K562 (cell line): Measurements from ENCODE around the gene CTNNBL1. TPM values are rescaled to one million over a fixed set of nuclear protein-coding genes. Genes with fewer than 3 reads are reported as not detected.

Experiments used
- ARHGAP35 ChIP-seq: fragments of 450-650 bp; IDR thresholded peaks from 2 replicates; pipeline ENCODE4 v1.6.1; 2018; ENCODE audit not compliant: partially characterized antibody
- ATF1 ChIP-seq, 2 experiments: fragments of 450-650 bp in 1 of 2; IDR thresholded peaks; 2 replicates each; pipeline ENCODE4 v1.6.1; 2016; ENCODE audit warnings: missing compliant biosample characterization in 1 of 2, missing genetic modification characterization in 1 of 2
- CEBPB ChIP-seq: fragments of 450-650 bp; IDR thresholded peaks from 2 replicates; pipeline ENCODE4 v1.6.1; 2016; ENCODE audit warnings: missing genetic modification characterization, missing compliant biosample characterization
- CEBPG ChIP-seq, 3 experiments: fragments of 200-800 bp in 1 of 3; sonication (Bioruptor generic) in 1 of 3; sonication (generic) in 1 of 3; formaldehyde crosslinking in 1 of 3; IDR thresholded peaks in 2 of 3; conservative IDR thresholded peaks in 1 of 3; 2 replicates each; pipeline versions ENCODE4 v1.6.1 to v1.8.0; 2016 to 2022; ENCODE audit warnings: missing compliant biosample characterization in 2 of 3, missing genetic modification characterization in 2 of 3, mild to moderate bottlenecking in 1 of 3, missing genetic modification reagents in 1 of 3
- FOXJ3 ChIP-seq: sonication (generic); formaldehyde crosslinking; IDR thresholded peaks from 2 replicates; pipeline ENCODE4 v1.4.0; 2020; ENCODE audit warnings: mild to moderate bottlenecking, missing genetic modification reagents
- HDAC6 ChIP-seq: IDR thresholded peaks from 2 replicates; pipeline ENCODE4 v1.6.1; 2012; ENCODE audit warnings: low read depth, mild to moderate bottlenecking, control low read depth, inconsistent platforms, low read length, moderate library complexity
- KLF13 ChIP-seq: fragments of 450-650 bp; IDR thresholded peaks from 2 replicates; pipeline ENCODE4 v1.6.1; 2016; ENCODE audit warnings: missing genetic modification characterization, low read depth, mild to moderate bottlenecking, missing compliant biosample characterization, moderate library complexity, borderline replicate concordance
- RAD51 ChIP-seq: fragments of 450-650 bp; IDR thresholded peaks from 2 replicates; pipeline ENCODE4 v1.7.1; 2016; ENCODE audit warnings: low read depth, mild to moderate bottlenecking, borderline replicate concordance
- RUNX1 ChIP-seq: sonication (generic); IDR thresholded peaks from 2 replicates; pipeline ENCODE4 v1.6.1; 2016; ENCODE audit warnings: antibody characterized with exemption, low read depth
- ZNF586 ChIP-seq: fragments of 450-650 bp; formaldehyde crosslinking; conservative IDR thresholded peaks from 2 replicates; pipeline ENCODE4 v1.4.0; 2020; ENCODE audit warnings: mild to moderate bottlenecking, moderate library complexity
- polyA plus RNA-seq, 8 experiments: library from polyadenylated mRNA; depleted of rRNA in 4 of 8; stranded (reverse) in 5 of 8; unstranded in 3 of 8; fragments of >200 nt; fragmentation: Nextera tagmentation in 2 of 8; fragmentation: Illumina TruSeq in 1 of 8; extraction: Ambion mirVana in 2 of 8; extraction: Trizol in 1 of 8; gene quantifications; 2 replicates each; pipeline versions ENCODE4 v1.2.1 to v1.2.3, GENCODE V29; 2011 to 2014; ENCODE audit warnings: inconsistent platforms in 1 of 8, missing spikeins in 1 of 8
- total RNA-seq, 7 experiments: library from RNA; depleted of rRNA in 6 of 7; stranded (reverse); fragments of >200 nt in 6 of 7; fragmentation: Illumina TruSeq in 2 of 7; extraction: Trizol in 2 of 7; gene quantifications; 2 replicates each; pipeline versions ENCODE4 v1.2.1 to v1.2.3, GENCODE V29; 2011 to 2021; ENCODE audit warnings: low replicate concordance in 1 of 7
- TF ChIP-seq, protein P1 (sequence below): fragments of 450-650 bp; IDR thresholded peaks from 2 replicates; pipeline ENCODE4 v1.7.0; 2016; ENCODE audit warnings: borderline replicate concordance
- TF ChIP-seq, protein P2 (sequence below): fragments of 450-650 bp; IDR thresholded peaks from one replicate; pipeline ENCODE4 v1.6.1; 2018; ENCODE audit warnings: mild to moderate bottlenecking, moderate library complexity; ENCODE audit not compliant: partially characterized antibody
- TF ChIP-seq, protein P3 (sequence below): fragments of 450-650 bp; IDR thresholded peaks from 2 replicates; pipeline ENCODE4 v1.6.1; 2017; ENCODE audit warnings: antibody characterized with exemption
- TF ChIP-seq, protein P4 (sequence below): IDR thresholded peaks from 2 replicates; pipeline ENCODE4 v1.6.1; 2012; ENCODE audit warnings: low read depth, low read length, improper control_type of control experiment, borderline replicate concordance
- TF ChIP-seq, protein P5 (sequence below): fragments of 450-650 bp; IDR thresholded peaks from 2 replicates; pipeline ENCODE4 v1.6.1; 2016; ENCODE audit warnings: missing biosample characterization, missing genetic modification characterization

CTNNBL1 gene
- total and polyA plus RNA-seq, 9 of the 15 experiments (the other 6 are each of a cell fraction or from before 2014, with no cell fraction given) = 32.4 to 85.6 (median 43.6) TPM

DNA sequence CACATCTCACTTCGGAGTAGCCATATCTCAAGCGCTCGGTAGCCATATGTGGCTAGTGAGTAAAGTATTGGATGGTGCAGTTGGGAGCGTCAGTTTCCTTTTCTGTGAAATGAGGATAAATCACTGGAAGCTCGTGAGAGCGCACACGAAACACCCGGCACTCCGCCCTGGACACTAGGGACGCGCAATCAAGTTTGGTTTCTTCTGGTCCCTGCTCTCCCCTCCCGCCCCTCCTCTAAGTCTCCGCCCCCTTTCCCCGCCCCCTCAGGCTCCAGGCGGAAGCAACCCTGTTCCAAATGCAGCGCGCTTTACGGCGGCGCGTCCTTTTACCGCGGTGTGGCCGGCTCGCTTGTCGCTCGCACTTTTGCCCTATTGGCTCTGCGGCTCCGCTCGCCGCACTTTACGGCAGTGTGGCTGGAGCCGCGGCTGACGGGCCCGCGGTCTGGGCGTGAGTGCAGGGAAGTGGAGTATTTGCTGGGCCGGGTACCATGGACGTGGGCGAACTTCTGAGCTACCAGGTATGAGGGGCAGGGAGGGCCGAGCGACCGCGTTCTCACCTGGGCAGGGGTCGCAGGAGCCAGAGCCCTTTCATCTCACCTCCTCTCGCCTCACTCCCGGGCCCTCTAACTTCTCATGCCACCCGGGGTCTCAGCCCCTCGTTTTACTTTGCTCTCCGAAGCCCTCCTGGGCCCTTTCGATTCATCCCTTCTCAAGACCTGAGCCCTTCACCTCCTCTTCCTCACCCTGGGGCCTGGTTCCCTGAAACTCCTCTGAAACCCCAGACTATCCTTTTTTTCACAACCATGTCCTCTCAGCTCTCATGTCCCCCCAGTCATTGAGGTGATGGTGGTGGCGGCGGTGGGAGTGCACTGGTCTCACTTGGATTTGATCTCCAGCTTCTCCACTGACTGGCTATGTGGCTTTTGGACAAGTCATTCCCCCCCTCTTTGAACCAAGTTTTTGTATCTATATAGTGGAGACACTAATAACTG lies at the start of gene CTNNBL1 (continued):
- no peak for TF ChIP-seq CEBPB (tag)
- no peak for TF ChIP-seq ARHGAP35
- TF ChIP-seq, protein P1, sequence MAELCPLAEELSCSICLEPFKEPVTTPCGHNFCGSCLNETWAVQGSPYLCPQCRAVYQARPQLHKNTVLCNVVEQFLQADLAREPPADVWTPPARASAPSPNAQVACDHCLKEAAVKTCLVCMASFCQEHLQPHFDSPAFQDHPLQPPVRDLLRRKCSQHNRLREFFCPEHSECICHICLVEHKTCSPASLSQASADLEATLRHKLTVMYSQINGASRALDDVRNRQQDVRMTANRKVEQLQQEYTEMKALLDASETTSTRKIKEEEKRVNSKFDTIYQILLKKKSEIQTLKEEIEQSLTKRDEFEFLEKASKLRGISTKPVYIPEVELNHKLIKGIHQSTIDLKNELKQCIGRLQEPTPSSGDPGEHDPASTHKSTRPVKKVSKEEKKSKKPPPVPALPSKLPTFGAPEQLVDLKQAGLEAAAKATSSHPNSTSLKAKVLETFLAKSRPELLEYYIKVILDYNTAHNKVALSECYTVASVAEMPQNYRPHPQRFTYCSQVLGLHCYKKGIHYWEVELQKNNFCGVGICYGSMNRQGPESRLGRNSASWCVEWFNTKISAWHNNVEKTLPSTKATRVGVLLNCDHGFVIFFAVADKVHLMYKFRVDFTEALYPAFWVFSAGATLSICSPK = no peak
- no peak for TF ChIP-seq RUNX1
- TF ChIP-seq ATF1 (CRISPR knock-in tag; IDR thresholded peaks at IDR 0.05) = no peak
- TF ChIP-seq ATF1 (tag; IDR thresholded peaks at IDR 0.05) = peak; percentile 47
- TF ChIP-seq ZNF586 = no peak
- TF ChIP-seq, protein P2, sequence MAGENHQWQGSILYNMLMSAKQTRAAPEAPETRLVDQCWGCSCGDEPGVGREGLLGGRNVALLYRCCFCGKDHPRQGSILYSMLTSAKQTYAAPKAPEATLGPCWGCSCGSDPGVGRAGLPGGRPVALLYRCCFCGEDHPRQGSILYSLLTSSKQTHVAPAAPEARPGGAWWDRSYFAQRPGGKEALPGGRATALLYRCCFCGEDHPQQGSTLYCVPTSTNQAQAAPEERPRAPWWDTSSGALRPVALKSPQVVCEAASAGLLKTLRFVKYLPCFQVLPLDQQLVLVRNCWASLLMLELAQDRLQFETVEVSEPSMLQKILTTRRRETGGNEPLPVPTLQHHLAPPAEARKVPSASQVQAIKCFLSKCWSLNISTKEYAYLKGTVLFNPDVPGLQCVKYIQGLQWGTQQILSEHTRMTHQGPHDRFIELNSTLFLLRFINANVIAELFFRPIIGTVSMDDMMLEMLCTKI = no peak
- TF ChIP-seq HDAC6 = no peak
- TF ChIP-seq, protein P3, sequence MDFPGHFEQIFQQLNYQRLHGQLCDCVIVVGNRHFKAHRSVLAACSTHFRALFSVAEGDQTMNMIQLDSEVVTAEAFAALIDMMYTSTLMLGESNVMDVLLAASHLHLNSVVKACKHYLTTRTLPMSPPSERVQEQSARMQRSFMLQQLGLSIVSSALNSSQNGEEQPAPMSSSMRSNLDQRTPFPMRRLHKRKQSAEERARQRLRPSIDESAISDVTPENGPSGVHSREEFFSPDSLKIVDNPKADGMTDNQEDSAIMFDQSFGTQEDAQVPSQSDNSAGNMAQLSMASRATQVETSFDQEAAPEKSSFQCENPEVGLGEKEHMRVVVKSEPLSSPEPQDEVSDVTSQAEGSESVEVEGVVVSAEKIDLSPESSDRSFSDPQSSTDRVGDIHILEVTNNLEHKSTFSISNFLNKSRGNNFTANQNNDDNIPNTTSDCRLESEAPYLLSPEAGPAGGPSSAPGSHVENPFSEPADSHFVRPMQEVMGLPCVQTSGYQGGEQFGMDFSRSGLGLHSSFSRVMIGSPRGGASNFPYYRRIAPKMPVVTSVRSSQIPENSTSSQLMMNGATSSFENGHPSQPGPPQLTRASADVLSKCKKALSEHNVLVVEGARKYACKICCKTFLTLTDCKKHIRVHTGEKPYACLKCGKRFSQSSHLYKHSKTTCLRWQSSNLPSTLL = no peak
- TF ChIP-seq, protein P4, sequence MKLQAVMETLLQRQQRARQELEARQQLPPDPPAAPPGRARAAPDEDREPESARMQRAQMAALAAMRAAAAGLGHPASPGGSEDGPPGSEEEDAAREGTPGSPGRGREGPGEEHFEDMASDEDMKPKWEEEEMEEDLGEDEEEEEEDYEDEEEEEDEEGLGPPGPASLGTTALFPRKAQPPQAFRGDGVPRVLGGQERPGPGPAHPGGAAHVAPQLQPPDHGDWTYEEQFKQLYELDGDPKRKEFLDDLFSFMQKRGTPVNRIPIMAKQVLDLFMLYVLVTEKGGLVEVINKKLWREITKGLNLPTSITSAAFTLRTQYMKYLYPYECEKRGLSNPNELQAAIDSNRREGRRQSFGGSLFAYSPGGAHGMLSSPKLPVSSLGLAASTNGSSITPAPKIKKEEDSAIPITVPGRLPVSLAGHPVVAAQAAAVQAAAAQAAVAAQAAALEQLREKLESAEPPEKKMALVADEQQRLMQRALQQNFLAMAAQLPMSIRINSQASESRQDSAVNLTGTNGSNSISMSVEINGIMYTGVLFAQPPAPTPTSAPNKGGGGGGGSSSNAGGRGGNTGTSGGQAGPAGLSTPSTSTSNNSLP = no peak
- TF ChIP-seq, protein P5, sequence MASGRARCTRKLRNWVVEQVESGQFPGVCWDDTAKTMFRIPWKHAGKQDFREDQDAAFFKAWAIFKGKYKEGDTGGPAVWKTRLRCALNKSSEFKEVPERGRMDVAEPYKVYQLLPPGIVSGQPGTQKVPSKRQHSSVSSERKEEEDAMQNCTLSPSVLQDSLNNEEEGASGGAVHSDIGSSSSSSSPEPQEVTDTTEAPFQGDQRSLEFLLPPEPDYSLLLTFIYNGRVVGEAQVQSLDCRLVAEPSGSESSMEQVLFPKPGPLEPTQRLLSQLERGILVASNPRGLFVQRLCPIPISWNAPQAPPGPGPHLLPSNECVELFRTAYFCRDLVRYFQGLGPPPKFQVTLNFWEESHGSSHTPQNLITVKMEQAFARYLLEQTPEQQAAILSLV = no peak
- TF ChIP-seq RAD51 = no peak
- TF ChIP-seq FOXJ3 = no peak
- no peak for TF ChIP-seq CEBPG (CRISPR knock-in tag; IDR thresholded peaks at IDR 0.05)
- no peak for TF ChIP-seq CEBPG (tag; conservative IDR thresholded peaks at IDR 0.05 in 1 of 2, IDR thresholded peaks at IDR 0.05 in 1 of 2)
- no peak for TF ChIP-seq KLF13 (tag)
